Lower leg skin (tissue), 3 donors: ENCODE results near the gene CCDC169.
"Not testable (repeated sequence)": the region's sequence is repeated elsewhere in the genome, so short reads cannot be mapped to it uniquely, and the experiment has no call there.

Experiments used
- CTCF ChIP-seq, 3 donors: fragments of 450-650 bp; IDR thresholded peaks; one replicate each; pipeline ENCODE4 v1.5.1; 2016; ENCODE audit warnings: antibody characterized with exemption in 3 of 3, mild to moderate bottlenecking in 3 of 3, moderate library complexity in 2 of 3
- POLR2A ChIP-seq, 2 donors: fragments of 450-650 bp; IDR thresholded peaks; one replicate each; pipeline ENCODE4 v1.6.1; 2016 to 2017; ENCODE audit warnings: antibody characterized with exemption in 2 of 2, mild to moderate bottlenecking in 1 of 2, moderate library complexity in 1 of 2

DNA sequence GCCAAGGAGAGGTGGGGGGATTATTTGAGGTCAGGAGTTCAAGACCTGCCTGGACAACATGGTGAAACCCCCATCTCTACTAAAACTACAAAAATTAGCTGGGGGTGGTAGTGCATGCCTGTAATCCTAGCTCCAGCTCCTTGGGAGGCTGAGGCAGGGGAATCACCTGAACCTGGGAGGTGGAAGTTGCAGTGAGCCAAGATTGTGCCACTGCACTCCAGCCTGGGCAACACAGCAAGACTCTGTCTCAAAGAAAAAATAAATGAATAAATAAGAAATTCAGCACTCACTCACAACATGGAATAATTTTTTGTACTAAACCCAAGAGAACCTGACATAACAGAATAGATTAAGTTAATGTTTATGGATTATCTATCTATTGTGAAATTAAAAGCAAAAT, 34.6 kb upstream of the CCDC169 start:
- not testable (repeated sequence) for TF ChIP-seq CTCF, POLR2A (IDR thresholded peaks at IDR 0.05)
